ENCODE data around the gene LGALS4.

Gene LGALS4

GRCh38 chr19:38784224-38784623 lies 28.5 kb downstream of the LGALS4 start:
- TF ChIP-seq TAF1 (IDR thresholded peaks at IDR 0.05; ENCODE audit: borderline replicate concordance, insufficient read depth, low read length) (no peak), FOXP2 (optimal IDR thresholded peaks at IDR 0.05; ENCODE audit: borderline replicate concordance, extremely low read depth, extremely low read length, insufficient read depth) (no peak), POLR2AphosphoS5 (IDR thresholded peaks at IDR 0.05; ENCODE audit: low read depth, low read length) (no peak), REST (IDR thresholded peaks at IDR 0.05; ENCODE audit: insufficient read depth in 1 of 2, low read depth in 2 of 2, low read length in 2 of 2) (no peak), SIN3A (IDR thresholded peaks at IDR 0.05; ENCODE audit: borderline replicate concordance, insufficient read depth, low read length) (no peak)

GRCh38 chr19:38781058-38781457 lies 31.7 kb downstream of the LGALS4 start:
- no peak for TF ChIP-seq FOXP2 (optimal IDR thresholded peaks at IDR 0.05; ENCODE audit: borderline replicate concordance, extremely low read depth, extremely low read length, insufficient read depth)

GRCh38 chr19:38780443-38780842 lies 32.3 kb downstream of the LGALS4 start:
- TF ChIP-seq REST (IDR thresholded peaks at IDR 0.05; ENCODE audit: insufficient read depth in 1 of 2, low read depth in 2 of 2, low read length in 2 of 2): no peak
- no peak for TF ChIP-seq FOXP2 (optimal IDR thresholded peaks at IDR 0.05; ENCODE audit: borderline replicate concordance, extremely low read depth, extremely low read length, insufficient read depth)
- no peak for TF ChIP-seq TAF1 (IDR thresholded peaks at IDR 0.05; ENCODE audit: borderline replicate concordance, insufficient read depth, low read length)
- no peak for TF ChIP-seq SIN3A (IDR thresholded peaks at IDR 0.05; ENCODE audit: borderline replicate concordance, insufficient read depth, low read length)
- TF ChIP-seq POLR2AphosphoS5 (IDR thresholded peaks at IDR 0.05; ENCODE audit: low read depth, low read length): no peak

- TF ChIP-seq POLR2AphosphoS5 (IDR thresholded peaks at IDR 0.05; ENCODE audit: low read depth, low read length) (no peak), REST (IDR thresholded peaks at IDR 0.05; ENCODE audit: insufficient read depth in 1 of 2, low read depth in 2 of 2, low read length in 2 of 2) (no peak), SIN3A (IDR thresholded peaks at IDR 0.05; ENCODE audit: borderline replicate concordance, insufficient read depth, low read length) (no peak), FOXP2 (optimal IDR thresholded peaks at IDR 0.05; ENCODE audit: borderline replicate concordance, extremely low read depth, extremely low read length, insufficient read depth) (no peak), TAF1 (IDR thresholded peaks at IDR 0.05; ENCODE audit: borderline replicate concordance, insufficient read depth, low read length) (no peak)
Observed at GRCh38 chr19:38778733-38779132, 34.0 kb downstream of the LGALS4 start.

GRCh38 chr19:38774181-38774950 lies 38.4 kb downstream of the LGALS4 start:
- no peak for TF ChIP-seq TAF1 (IDR thresholded peaks at IDR 0.05; ENCODE audit: borderline replicate concordance, insufficient read depth, low read length)
- TF ChIP-seq SIN3A (IDR thresholded peaks at IDR 0.05; ENCODE audit: borderline replicate concordance, insufficient read depth, low read length): no peak
- no peak for TF ChIP-seq FOXP2 (optimal IDR thresholded peaks at IDR 0.05; ENCODE audit: borderline replicate concordance, extremely low read depth, extremely low read length, insufficient read depth)
- no peak for TF ChIP-seq POLR2AphosphoS5 (IDR thresholded peaks at IDR 0.05; ENCODE audit: low read depth, low read length)
- no peak for TF ChIP-seq REST (IDR thresholded peaks at IDR 0.05; ENCODE audit: insufficient read depth in 1 of 2, low read depth in 2 of 2, low read length in 2 of 2)
